Cerebellar nuclear complex (tissue), 1 donor: ENCODE measurements around the gene EFHD2.
"Not testable (repeated sequence)": the region's sequence is repeated elsewhere in the genome, so short reads cannot be mapped to it uniquely, and the experiment has no call there.

ENCODE experiments used
- DNase-seq, 2 experiments: peaks; one replicate each; lab custom pipeline; 2025; lab: John Stamatoyannopoulos, UW

EFHD2 gene

GRCh38 chr1:15430787-15431570, 21.3 kb downstream of the EFHD2 start:
- no peak for DNase-seq

GRCh38 chr1:15431571-15431948, 21.9 kb downstream of the EFHD2 start:
- no peak for DNase-seq

GRCh38 chr1:15432324-15432723, 22.6 kb downstream of the EFHD2 start:
- DNase-seq: no peak

GRCh38 chr1:15433471-15433870, 23.8 kb downstream of the EFHD2 start:
- no peak for DNase-seq

GRCh38 chr1:15434739-15435138, 25.1 kb downstream of the EFHD2 start:
- DNase-seq: not testable (repeated sequence)

- no peak for DNase-seq
These were observed 25.8 kb downstream of the EFHD2 start for GRCh38 chr1:15435239-15436077.

GRCh38 chr1:15436881-15437442, 27.3 kb downstream of the EFHD2 start:
- DNase-seq: no peak

GRCh38 chr1:15439325-15439724, 29.6 kb downstream of the EFHD2 start:
- no peak for DNase-seq

- no peak for DNase-seq
These were observed 30.7 kb downstream of the EFHD2 start for GRCh38 chr1:15440357-15440756.

GRCh38 chr1:15441247-15441646, 31.6 kb downstream of the EFHD2 start:
- no peak for DNase-seq

- no peak for DNase-seq
These were observed 32.4 kb downstream of the EFHD2 start for GRCh38 chr1:15442119-15442518.

GRCh38 chr1:15442759-15443158, 33.1 kb downstream of the EFHD2 start:
- DNase-seq: no peak

GRCh38 chr1:15443281-15443680, 33.6 kb downstream of the EFHD2 start:
- DNase-seq: no peak

- DNase-seq: no peak
These were observed 35.0 kb downstream of the EFHD2 start for GRCh38 chr1:15444468-15445389.

- no peak for DNase-seq
These were observed 35.9 kb downstream of the EFHD2 start for GRCh38 chr1:15445390-15446122.

- no peak for DNase-seq
These were observed 36.5 kb downstream of the EFHD2 start for GRCh38 chr1:15446212-15446611.

GRCh38 chr1:15448877-15449462, 39.3 kb downstream of the EFHD2 start:
- DNase-seq: no peak

GRCh38 chr1:15449567-15449966, 39.9 kb downstream of the EFHD2 start:
- no peak for DNase-seq

- DNase-seq: no peak
These were observed 41.5 kb downstream of the EFHD2 start for GRCh38 chr1:15451014-15451722.

- DNase-seq: no peak
These were observed 42.5 kb downstream of the EFHD2 start for GRCh38 chr1:15452216-15452615.
